ENCODE data around the gene PHF10. TPM values are rescaled to one million over a fixed set of nuclear protein-coding genes. Genes with fewer than 3 reads are reported as not detected.

PHF10 gene
- total RNA-seq, 1 experiment from 2014 or later = 19.9 TPM

- peaks cover 6% of the 10 kb centered on the region for H3K36me3 ChIP-seq (replicated peaks; ENCODE audit: control insufficient read depth, insufficient read depth, low read length)
- no peak overlapping the region for H3K4me3 ChIP-seq (ENCODE audit: insufficient read depth, low read depth, low read length)
- no peaks in the 10 kb centered on the region for H3K27me3 ChIP-seq (ENCODE audit: control insufficient read depth, insufficient read depth, low read length)
- DNase-seq = no peak
Measured at GRCh38 chr6:169675011-169675410, 49.3 kb downstream of the PHF10 start.

- DNase-seq = no peak
- H3K4me3 ChIP-seq (ENCODE audit: insufficient read depth, low read depth, low read length) = no peak overlapping the region
- peaks cover 15% of the 10 kb centered on the region for H3K36me3 ChIP-seq (replicated peaks; ENCODE audit: control insufficient read depth, insufficient read depth, low read length)
- H3K27me3 ChIP-seq (ENCODE audit: control insufficient read depth, insufficient read depth, low read length) = no peaks in the 10 kb centered on the region
Measured at GRCh38 chr6:169671563-169671962, 52.7 kb downstream of the PHF10 start.

- no peak for DNase-seq
- no peak overlapping the region for H3K4me3 ChIP-seq (ENCODE audit: insufficient read depth, low read depth, low read length)
- no peaks in the 10 kb centered on the region for H3K27me3 ChIP-seq (ENCODE audit: control insufficient read depth, insufficient read depth, low read length)
- H3K36me3 ChIP-seq (replicated peaks; ENCODE audit: control insufficient read depth, insufficient read depth, low read length) = peaks cover 19% of the 10 kb centered on the region
Measured at GRCh38 chr6:169669889-169670288, 54.4 kb downstream of the PHF10 start.

GRCh38 chr6:169669147-169669546 lies 55.2 kb downstream of the PHF10 start:
- H3K4me3 ChIP-seq (ENCODE audit: insufficient read depth, low read depth, low read length) = no peak overlapping the region
- H3K36me3 ChIP-seq (replicated peaks; ENCODE audit: control insufficient read depth, insufficient read depth, low read length) = peaks cover 21% of the 10 kb centered on the region
- no peaks in the 10 kb centered on the region for H3K27me3 ChIP-seq (ENCODE audit: control insufficient read depth, insufficient read depth, low read length)
- DNase-seq = no peak

GRCh38 chr6:169668203-169668847 lies 56.0 kb downstream of the PHF10 start:
- H3K36me3 ChIP-seq (replicated peaks; ENCODE audit: control insufficient read depth, insufficient read depth, low read length) = peaks cover 28% of the 10 kb centered on the region
- H3K27me3 ChIP-seq (ENCODE audit: control insufficient read depth, insufficient read depth, low read length) = no peaks in the 10 kb centered on the region
- H3K4me3 ChIP-seq (ENCODE audit: insufficient read depth, low read depth, low read length) = no peak overlapping the region
- peak; percentile 55 for DNase-seq

- Histone ChIP-seq H3K4me3 (ENCODE audit: insufficient read depth, low read depth, low read length) (no peak overlapping the region), H3K36me3 (replicated peaks; ENCODE audit: control insufficient read depth, insufficient read depth, low read length) (peaks cover 30% of the 10 kb centered on the region), H3K27me3 (ENCODE audit: control insufficient read depth, insufficient read depth, low read length) (no peaks in the 10 kb centered on the region)
- DNase-seq = no peak
Measured at GRCh38 chr6:169667716-169668115, 56.6 kb downstream of the PHF10 start.

- DNase-seq = no peak
- H3K36me3 ChIP-seq (replicated peaks; ENCODE audit: control insufficient read depth, insufficient read depth, low read length) = peaks cover 27% of the 10 kb centered on the region
- H3K27me3 ChIP-seq (ENCODE audit: control insufficient read depth, insufficient read depth, low read length) = no peaks in the 10 kb centered on the region
- H3K4me3 ChIP-seq (ENCODE audit: insufficient read depth, low read depth, low read length) = no peak overlapping the region
Measured at GRCh38 chr6:169666441-169666840, 57.9 kb downstream of the PHF10 start.

- no peak overlapping the region for H3K4me3 ChIP-seq (ENCODE audit: insufficient read depth, low read depth, low read length)
- H3K36me3 ChIP-seq (replicated peaks; ENCODE audit: control insufficient read depth, insufficient read depth, low read length) = peaks cover 25% of the 10 kb centered on the region
- H3K27me3 ChIP-seq (ENCODE audit: control insufficient read depth, insufficient read depth, low read length) = no peaks in the 10 kb centered on the region
- DNase-seq = no peak
Measured at GRCh38 chr6:169665289-169665688, 59.0 kb downstream of the PHF10 start.

- H3K36me3 ChIP-seq (replicated peaks; ENCODE audit: control insufficient read depth, insufficient read depth, low read length) = peaks cover 26% of the 10 kb centered on the region
- peak; percentile 26 for DNase-seq
- no peaks in the 10 kb centered on the region for H3K27me3 ChIP-seq (ENCODE audit: control insufficient read depth, insufficient read depth, low read length)
- no peak overlapping the region for H3K4me3 ChIP-seq (ENCODE audit: insufficient read depth, low read depth, low read length)
Measured at GRCh38 chr6:169664227-169664626, 60.1 kb downstream of the PHF10 start.

- peaks cover 26% of the 10 kb centered on the region for H3K36me3 ChIP-seq (replicated peaks; ENCODE audit: control insufficient read depth, insufficient read depth, low read length)
- no peak for DNase-seq
- H3K4me3 ChIP-seq (ENCODE audit: insufficient read depth, low read depth, low read length) = no peak overlapping the region
- H3K27me3 ChIP-seq (ENCODE audit: control insufficient read depth, insufficient read depth, low read length) = no peaks in the 10 kb centered on the region
Measured at GRCh38 chr6:169663468-169663867, 60.8 kb downstream of the PHF10 start.

GRCh38 chr6:169661391-169661756 lies 62.9 kb downstream of the PHF10 start:
- Histone ChIP-seq H3K36me3 (replicated peaks; ENCODE audit: control insufficient read depth, insufficient read depth, low read length) (peaks cover 23% of the 10 kb centered on the region), H3K27me3 (ENCODE audit: control insufficient read depth, insufficient read depth, low read length) (no peaks in the 10 kb centered on the region), H3K4me3 (ENCODE audit: insufficient read depth, low read depth, low read length) (no peak overlapping the region)
- peak; percentile 22 for DNase-seq

GRCh38 chr6:169660751-169661390 lies 63.4 kb downstream of the PHF10 start:
- H3K4me3 ChIP-seq (ENCODE audit: insufficient read depth, low read depth, low read length) = no peak overlapping the region
- H3K36me3 ChIP-seq (replicated peaks; ENCODE audit: control insufficient read depth, insufficient read depth, low read length) = peaks cover 24% of the 10 kb centered on the region
- peak; percentile 35 for DNase-seq
- no peaks in the 10 kb centered on the region for H3K27me3 ChIP-seq (ENCODE audit: control insufficient read depth, insufficient read depth, low read length)

GRCh38 chr6:169659820-169660610 lies 64.3 kb downstream of the PHF10 start:
- DNase-seq = no peak

GRCh38 chr6:169657284-169657610 lies 67.1 kb downstream of the PHF10 start:
- no peak for DNase-seq
- peaks cover 12% of the 10 kb centered on the region for H3K36me3 ChIP-seq (replicated peaks; ENCODE audit: control insufficient read depth, insufficient read depth, low read length)
- H3K4me3 ChIP-seq (ENCODE audit: insufficient read depth, low read depth, low read length) = no peak overlapping the region
- H3K27me3 ChIP-seq (ENCODE audit: control insufficient read depth, insufficient read depth, low read length) = no peaks in the 10 kb centered on the region

More at GRCh38 chr6:169659820-169660610, 64.3 kb downstream of the PHF10 start:
- H3K36me3 ChIP-seq (replicated peaks; ENCODE audit: control insufficient read depth, insufficient read depth, low read length) = peaks cover 23% of the 10 kb centered on the region
- H3K4me3 ChIP-seq (ENCODE audit: insufficient read depth, low read depth, low read length) = no peak overlapping the region
- no peaks in the 10 kb centered on the region for H3K27me3 ChIP-seq (ENCODE audit: control insufficient read depth, insufficient read depth, low read length)
